ENCODE data around the gene CCDC167.

Gene CCDC167

GRCh38 chr6:37540029-37540352 is 40.3 kb upstream of the CCDC167 start:
- H3K4me3 ChIP-seq (ENCODE audit: low read depth, low read length): no peak overlapping the region
- no peaks in the 10 kb centered on the region for H3K79me2 ChIP-seq
- H3K27ac ChIP-seq: no peak overlapping the region
- TF ChIP-seq CTCF (IDR thresholded peaks at IDR 0.05): no peak
- H2AFZ ChIP-seq: no peak overlapping the region
- no peaks in the 10 kb centered on the region for H3K36me3 ChIP-seq (ENCODE audit: control insufficient read depth, insufficient read depth, low read length)
- no peak overlapping the region for H3K4me2 ChIP-seq (ENCODE audit: low read length)
- no peak overlapping the region for H3K9ac ChIP-seq
- no peaks in the 10 kb centered on the region for H3K27me3 ChIP-seq (ENCODE audit: control insufficient read depth, insufficient read depth, low read length)
- no peaks in the 10 kb centered on the region for H3K9me3 ChIP-seq (ENCODE audit: control insufficient read depth, low read length)
- peaks cover 7% of the 10 kb centered on the region for H3K4me1 ChIP-seq

- no peaks in the 10 kb centered on the region for H3K27me3 ChIP-seq (ENCODE audit: control insufficient read depth, insufficient read depth, low read length)
- no peak overlapping the region for H3K4me3 ChIP-seq (ENCODE audit: low read depth, low read length)
- H3K27ac ChIP-seq: no peak overlapping the region
- no peak overlapping the region for H3K4me2 ChIP-seq (ENCODE audit: low read length)
- H3K4me1 ChIP-seq: peaks cover 7% of the 10 kb centered on the region
- TF ChIP-seq CTCF (IDR thresholded peaks at IDR 0.05): no peak
- H3K36me3 ChIP-seq (ENCODE audit: control insufficient read depth, insufficient read depth, low read length): no peaks in the 10 kb centered on the region
- H3K79me2 ChIP-seq: no peaks in the 10 kb centered on the region
- no peak overlapping the region for H3K9ac ChIP-seq
- H3K9me3 ChIP-seq (ENCODE audit: control insufficient read depth, low read length): no peaks in the 10 kb centered on the region
- no peak overlapping the region for H2AFZ ChIP-seq
These were observed 39.7 kb upstream of the CCDC167 start for GRCh38 chr6:37539171-37540028.

- no peak overlapping the region for H3K4me3 ChIP-seq (ENCODE audit: low read depth, low read length)
- no peak for TF ChIP-seq CTCF (IDR thresholded peaks at IDR 0.05)
These were observed 38.4 kb upstream of the CCDC167 start for GRCh38 chr6:37538107-37538506.

GRCh38 chr6:37537548-37537947 is 37.9 kb upstream of the CCDC167 start:
- Histone ChIP-seq H3K4me3 (ENCODE audit: low read depth, low read length) (no peak overlapping the region), H3K9ac (no peak overlapping the region), H3K27me3 (ENCODE audit: control insufficient read depth, insufficient read depth, low read length) (no peaks in the 10 kb centered on the region)

More at GRCh38 chr6:37538107-37538506, 38.4 kb upstream of the CCDC167 start:
- Histone ChIP-seq H3K4me2 (ENCODE audit: low read length) (no peak overlapping the region), H3K79me2 (no peaks in the 10 kb centered on the region), H3K9me3 (ENCODE audit: control insufficient read depth, low read length) (no peaks in the 10 kb centered on the region), H3K4me1 (peaks cover 14% of the 10 kb centered on the region), H3K27ac (no peak overlapping the region), H3K27me3 (ENCODE audit: control insufficient read depth, insufficient read depth, low read length) (no peaks in the 10 kb centered on the region), H3K9ac (no peak overlapping the region), H2AFZ (no peak overlapping the region), H3K36me3 (ENCODE audit: control insufficient read depth, insufficient read depth, low read length) (no peaks in the 10 kb centered on the region)

More at GRCh38 chr6:37537548-37537947, 37.9 kb upstream of the CCDC167 start:
- no peaks in the 10 kb centered on the region for H3K9me3 ChIP-seq (ENCODE audit: control insufficient read depth, low read length)
- no peaks in the 10 kb centered on the region for H3K36me3 ChIP-seq (ENCODE audit: control insufficient read depth, insufficient read depth, low read length)
- no peak overlapping the region for H3K4me2 ChIP-seq (ENCODE audit: low read length)
- no peak overlapping the region for H3K27ac ChIP-seq
- no peaks in the 10 kb centered on the region for H3K79me2 ChIP-seq
- H2AFZ ChIP-seq: no peak overlapping the region
- TF ChIP-seq CTCF (IDR thresholded peaks at IDR 0.05): no peak
- H3K4me1 ChIP-seq: peaks cover 16% of the 10 kb centered on the region
